OCI-LY3 (cell line): ENCODE results near the gene LAYN.

Experiments
- EZH2phosphoT487 ChIP-seq: fragments of 200-600 bp; shearing (Covaris generic); IDR thresholded peaks from 2 replicates; pipeline ENCODE4 v1.6.1; 2018; ENCODE audit warnings: antibody characterized with exemption, mixed run types, low read depth
- TF ChIP-seq, protein P1 (sequence below): fragments of 200-600, 300-600 bp; sonication (generic); IDR thresholded peaks from 2 replicates; pipeline ENCODE4 v1.5.1; 2014; ENCODE audit warnings: antibody characterized with exemption, low read length, low read depth

DNA sequence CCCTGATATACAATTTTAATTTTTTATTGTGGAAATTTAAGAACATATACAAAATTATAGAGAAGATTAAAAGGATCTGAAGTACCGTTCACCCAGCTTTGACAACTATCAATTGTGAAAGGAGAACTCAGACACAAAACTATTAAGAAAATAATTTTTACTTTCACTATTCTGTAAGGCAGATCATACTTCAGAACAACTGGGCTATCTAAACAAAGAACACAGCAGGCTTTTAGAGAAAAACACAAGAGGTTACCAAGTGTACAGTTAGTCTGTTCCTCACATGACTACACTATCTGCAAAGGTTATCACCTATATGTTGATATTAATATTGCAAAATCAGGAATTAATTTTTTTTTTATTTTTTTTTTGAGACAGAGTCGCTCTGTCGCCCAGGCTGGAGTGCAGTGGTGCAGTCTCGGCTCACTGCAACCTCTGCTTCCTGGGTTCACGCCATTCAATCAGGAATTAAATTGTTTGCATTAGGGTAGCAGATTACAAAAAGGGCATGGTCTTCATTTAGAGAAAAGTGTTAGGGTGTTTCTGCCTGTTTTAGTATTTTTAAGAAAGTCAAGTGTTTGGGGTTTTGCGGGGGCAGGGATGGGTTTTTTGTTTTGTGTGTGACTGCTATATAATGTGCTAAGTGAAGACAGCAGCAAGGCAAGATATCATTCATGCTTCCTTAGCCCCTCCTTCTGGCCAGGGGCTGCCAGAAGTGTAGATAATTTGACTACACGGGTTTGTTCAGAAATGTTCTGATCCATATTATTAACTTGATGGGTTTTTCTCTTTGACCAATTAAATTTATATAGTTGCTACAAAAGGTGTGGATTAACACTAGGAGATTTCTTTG is 34.1 kb downstream of the LAYN start:
- TF ChIP-seq, protein P1, sequence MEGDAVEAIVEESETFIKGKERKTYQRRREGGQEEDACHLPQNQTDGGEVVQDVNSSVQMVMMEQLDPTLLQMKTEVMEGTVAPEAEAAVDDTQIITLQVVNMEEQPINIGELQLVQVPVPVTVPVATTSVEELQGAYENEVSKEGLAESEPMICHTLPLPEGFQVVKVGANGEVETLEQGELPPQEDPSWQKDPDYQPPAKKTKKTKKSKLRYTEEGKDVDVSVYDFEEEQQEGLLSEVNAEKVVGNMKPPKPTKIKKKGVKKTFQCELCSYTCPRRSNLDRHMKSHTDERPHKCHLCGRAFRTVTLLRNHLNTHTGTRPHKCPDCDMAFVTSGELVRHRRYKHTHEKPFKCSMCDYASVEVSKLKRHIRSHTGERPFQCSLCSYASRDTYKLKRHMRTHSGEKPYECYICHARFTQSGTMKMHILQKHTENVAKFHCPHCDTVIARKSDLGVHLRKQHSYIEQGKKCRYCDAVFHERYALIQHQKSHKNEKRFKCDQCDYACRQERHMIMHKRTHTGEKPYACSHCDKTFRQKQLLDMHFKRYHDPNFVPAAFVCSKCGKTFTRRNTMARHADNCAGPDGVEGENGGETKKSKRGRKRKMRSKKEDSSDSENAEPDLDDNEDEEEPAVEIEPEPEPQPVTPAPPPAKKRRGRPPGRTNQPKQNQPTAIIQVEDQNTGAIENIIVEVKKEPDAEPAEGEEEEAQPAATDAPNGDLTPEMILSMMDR = peak; percentile 60
- no peak for TF ChIP-seq EZH2phosphoT487
